Measurements from ENCODE around the gene PTPN6.
A peak's percentile ranks its signal among the peaks of the same experiment; 100 is the strongest.

Gene PTPN6

GRCh38 chr12:6923003-6923732 lies 28.0 kb upstream of the PTPN6 start:
- DNase-seq = no peak

- no peak for DNase-seq
Observed at GRCh38 chr12:6923851-6924250, 27.3 kb upstream of the PTPN6 start.

- no peak for DNase-seq
Observed at GRCh38 chr12:6925239-6925539, 26.0 kb upstream of the PTPN6 start.

GRCh38 chr12:6925540-6926279 lies 25.4 kb upstream of the PTPN6 start:
- no peak for DNase-seq

GRCh38 chr12:6927379-6928021 lies 23.7 kb upstream of the PTPN6 start, which contains the start of gene ATN1:
ATN1 (plus strand) TSS chr12:6927959; CDS start chr12:6934002, 6,043 bp downstream.
- DNase-seq = no peak

GRCh38 chr12:6928022-6928702 lies 23.0 kb upstream of the PTPN6 start:
- DNase-seq = no peak

GRCh38 chr12:6928703-6929407 lies 22.3 kb upstream of the PTPN6 start:
- DNase-seq = no peak

- DNase-seq = no peak
Observed at GRCh38 chr12:6929466-6930452, 21.4 kb upstream of the PTPN6 start.

GRCh38 chr12:6932766-6933165 lies 18.4 kb upstream of the PTPN6 start:
- DNase-seq = no peak

GRCh38 chr12:6934110-6934509 lies 17.0 kb upstream of the PTPN6 start:
- no peak for DNase-seq

- no peak for DNase-seq
Observed at GRCh38 chr12:6935371-6936193, 15.6 kb upstream of the PTPN6 start.

- DNase-seq = no peak
Observed at GRCh38 chr12:6936194-6936635, 14.9 kb upstream of the PTPN6 start.

GRCh38 chr12:6936636-6937480 lies 14.3 kb upstream of the PTPN6 start:
- DNase-seq = no peak

- DNase-seq = peak; percentile 71
Observed at GRCh38 chr12:6937481-6938352, 13.4 kb upstream of the PTPN6 start.

GRCh38 chr12:6938353-6939190 lies 12.6 kb upstream of the PTPN6 start:
- no peak for DNase-seq

GRCh38 chr12:6939191-6939540 lies 12.0 kb upstream of the PTPN6 start:
- DNase-seq = no peak

GRCh38 chr12:6941267-6941666 lies 9.9 kb upstream of the PTPN6 start:
- no peak for DNase-seq

- DNase-seq = no peak
Observed at GRCh38 chr12:6941782-6942181, 9.4 kb upstream of the PTPN6 start.

Data from T1000 (cell line).